Measurements from ENCODE around the gene DMAP1.
A peak's percentile ranks its signal among the peaks of the same experiment; 100 is the strongest.

The DMAP1 gene

GRCh38 chr1:44229435-44230167, 16.3 kb downstream of the DMAP1 start:
- DNase-seq, result no peak

- no peak for DNase-seq
These were observed 17.5 kb downstream of the DMAP1 start for GRCh38 chr1:44230796-44231195.

- no peak for DNase-seq
These were observed 20.3 kb downstream of the DMAP1 start for GRCh38 chr1:44233593-44233992.

GRCh38 chr1:44235808-44236207, 22.5 kb downstream of the DMAP1 start:
- no peak for DNase-seq

- no peak for DNase-seq
These were observed 23.4 kb downstream of the DMAP1 start for GRCh38 chr1:44236490-44237272.

- peak; percentile 30 to 31 for DNase-seq
These were observed 24.6 kb downstream of the DMAP1 start for GRCh38 chr1:44237721-44238457.

GRCh38 chr1:44238660-44239059, 25.4 kb downstream of the DMAP1 start:
- DNase-seq, result no peak

- no peak for DNase-seq
These were observed 26.2 kb downstream of the DMAP1 start for GRCh38 chr1:44239331-44239960.

- no peak for DNase-seq
These were observed 26.7 kb downstream of the DMAP1 start for GRCh38 chr1:44239961-44240371.

- DNase-seq, result no peak
These were observed 27.8 kb downstream of the DMAP1 start for GRCh38 chr1:44240802-44241671.

- DNase-seq, result no peak
These were observed 29.5 kb downstream of the DMAP1 start for GRCh38 chr1:44242746-44243145.

GRCh38 chr1:44243782-44244495, 30.7 kb downstream of the DMAP1 start:
- DNase-seq, result no peak

GRCh38 chr1:44244986-44245385, 31.7 kb downstream of the DMAP1 start:
- DNase-seq, result no peak

- no peak for DNase-seq
These were observed 33.5 kb downstream of the DMAP1 start for GRCh38 chr1:44246806-44247205.

GRCh38 chr1:44249543-44249942, 36.3 kb downstream of the DMAP1 start:
- DNase-seq, result no peak

GRCh38 chr1:44250068-44250781, 37.0 kb downstream of the DMAP1 start:
- no peak for DNase-seq

GRCh38 chr1:44251486-44251885, 38.2 kb downstream of the DMAP1 start:
- no peak for DNase-seq

GRCh38 chr1:44251989-44252671, 38.9 kb downstream of the DMAP1 start:
- DNase-seq, result no peak

- no peak for DNase-seq
These were observed 41.2 kb downstream of the DMAP1 start for GRCh38 chr1:44254392-44254910.
